AG08396 (cell line): Measurements from ENCODE around the gene NOXO1.
"Not testable (repeated sequence)": the region's sequence is repeated elsewhere in the genome, so short reads cannot be mapped to it uniquely, and the experiment has no call there.

ENCODE experiments used
- DNase-seq: peaks from one replicate; pipeline ENCODE4 v3.0.0; 2012; ENCODE audit warnings: low spot score, mixed read lengths

The NOXO1 gene

GRCh38 chr16:1981398-1981836 lies at the start of gene NOXO1:
NOXO1 (minus strand) TSS chr16:1981469; CDS start chr16:1981179, 290 bp downstream.
- DNase-seq = no peak

DNA sequence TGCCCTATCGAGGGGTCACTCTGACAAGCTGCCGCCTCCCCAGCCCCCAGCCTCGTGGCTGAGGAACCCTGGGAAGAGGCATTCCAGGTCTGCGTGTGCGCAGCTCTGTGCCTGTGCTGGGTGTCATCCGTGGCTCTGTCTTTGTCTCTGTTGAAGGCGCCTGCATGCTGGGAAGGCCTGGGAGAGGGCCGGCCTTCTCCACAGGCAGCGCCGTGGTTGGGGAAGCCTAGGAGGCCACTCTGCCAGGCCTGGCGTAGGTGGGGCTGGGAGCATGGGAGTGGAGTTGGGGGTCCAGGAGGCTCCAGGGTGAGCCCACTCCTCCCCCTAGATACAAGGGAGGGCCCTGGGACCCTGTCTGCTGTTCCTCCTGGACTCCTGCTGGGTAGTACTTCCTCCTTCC lies 48.8 kb upstream of the NOXO1 start:
- no peak for DNase-seq

- DNase-seq = no peak
Observed at GRCh38 chr16:2029350-2029749, 48.1 kb upstream of the NOXO1 start.

DNA sequence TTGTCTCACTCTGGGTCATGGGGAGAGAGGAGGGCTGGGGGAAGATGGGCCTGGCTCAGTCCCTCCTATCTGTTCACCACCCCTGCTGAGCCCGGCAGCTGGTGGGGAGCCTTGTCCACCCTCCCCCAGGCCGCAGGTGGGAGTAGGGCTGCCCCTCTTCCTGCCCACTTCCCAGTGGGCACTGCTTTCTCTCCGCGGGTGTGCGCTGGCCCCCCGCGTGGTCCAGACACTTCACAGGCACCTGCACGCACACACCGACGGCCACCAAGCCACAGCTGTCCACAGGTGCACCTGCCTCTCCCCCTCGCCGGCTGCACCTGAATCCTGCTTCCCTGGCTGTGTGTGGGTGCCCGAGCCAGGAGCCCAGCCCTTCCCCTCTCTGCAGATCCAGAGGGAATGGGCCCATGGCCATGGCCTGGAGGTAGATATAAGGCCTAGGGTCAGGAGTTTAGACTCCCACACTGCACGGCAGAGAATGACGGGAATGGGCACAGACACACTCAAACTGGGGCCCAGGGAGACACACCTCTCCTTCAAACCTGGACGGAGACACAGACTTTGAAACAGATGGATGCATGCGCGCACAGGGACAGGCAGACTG lies 47.5 kb upstream of the NOXO1 start:
- DNase-seq = no peak

DNA sequence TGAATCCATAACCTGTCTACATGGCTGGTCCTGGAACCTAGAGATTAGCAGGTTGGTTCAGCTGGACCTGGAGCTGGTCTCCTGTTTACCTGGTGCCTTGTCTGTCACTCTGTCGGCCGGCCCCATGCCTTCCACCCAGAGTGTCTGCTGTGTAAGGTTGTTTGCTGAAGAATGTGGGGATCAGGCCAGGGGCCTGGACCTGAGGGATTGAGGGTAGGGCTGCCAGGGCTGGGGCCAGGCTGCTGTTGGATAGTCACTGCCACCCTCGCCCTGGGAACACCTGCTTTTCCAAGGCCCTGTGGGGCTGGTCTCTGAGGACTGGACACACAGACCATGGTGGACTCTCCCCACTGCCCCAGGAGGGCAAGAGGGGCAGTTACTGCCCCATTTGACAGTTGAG lies 46.9 kb upstream of the NOXO1 start:
- DNase-seq = no peak

- peak; percentile 73 for DNase-seq
Observed at GRCh38 chr16:2027024-2028010, 46.0 kb upstream of the NOXO1 start.

DNA sequence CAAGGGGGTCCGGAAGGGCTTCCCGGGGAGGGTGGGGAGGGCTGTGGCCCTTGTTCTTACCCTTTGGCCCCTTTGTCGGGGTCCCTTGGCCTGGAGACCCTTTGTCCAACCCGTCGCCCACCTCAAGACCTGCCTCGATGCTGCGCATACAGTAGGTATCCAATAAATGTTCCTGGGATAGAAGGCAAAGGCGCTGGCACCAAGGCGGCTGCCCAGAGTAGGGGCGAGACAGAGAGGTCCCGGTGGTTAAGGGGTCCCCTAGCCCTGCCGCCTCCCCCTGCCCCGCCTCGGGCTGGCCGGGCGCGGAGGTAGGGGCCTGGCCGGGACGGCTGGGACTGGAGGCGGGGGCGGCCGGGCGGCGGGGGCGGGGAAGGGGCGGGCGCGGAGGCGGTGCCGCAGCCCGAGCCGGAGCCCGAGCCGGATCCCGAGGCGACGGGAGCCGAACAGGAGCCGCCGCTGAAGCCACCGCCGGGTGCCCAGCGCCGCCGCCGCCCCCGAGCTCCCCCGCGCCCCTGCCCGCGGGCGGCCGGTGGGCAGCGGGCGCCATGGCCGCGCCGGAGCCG lies 45.3 kb upstream of the NOXO1 start, which contains the start of gene NHERF2:
Gene NHERF2, plus strand, starts transcription at position 442 of the 563 bp plus-strand sequence. Its CDS starts 104 bp downstream, at position 546.
- DNase-seq = peak; percentile 82

GRCh38 chr16:2025878-2026460 lies 44.7 kb upstream of the NOXO1 start:
- DNase-seq = no peak

DNA sequence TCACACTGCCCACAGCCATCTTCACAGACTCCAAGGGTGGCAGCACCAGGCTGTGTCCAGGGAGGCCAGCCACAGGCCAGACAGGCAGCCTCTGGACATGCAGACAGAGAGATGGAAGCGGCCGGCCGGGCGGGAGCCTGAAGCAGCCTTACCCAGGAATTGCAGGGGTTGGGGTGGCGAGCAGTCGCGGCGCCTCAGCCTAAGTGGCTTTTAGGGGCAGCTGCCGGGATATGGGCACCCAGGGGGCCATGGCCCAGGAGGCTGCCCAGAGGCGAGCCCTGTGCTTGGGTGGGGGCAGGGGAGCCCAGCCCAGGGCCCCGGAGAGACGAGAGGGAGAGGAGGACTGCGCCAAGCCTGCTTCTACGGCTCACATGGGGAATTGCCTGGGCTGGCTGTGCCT lies 44.0 kb upstream of the NOXO1 start:
- no peak for DNase-seq

DNA sequence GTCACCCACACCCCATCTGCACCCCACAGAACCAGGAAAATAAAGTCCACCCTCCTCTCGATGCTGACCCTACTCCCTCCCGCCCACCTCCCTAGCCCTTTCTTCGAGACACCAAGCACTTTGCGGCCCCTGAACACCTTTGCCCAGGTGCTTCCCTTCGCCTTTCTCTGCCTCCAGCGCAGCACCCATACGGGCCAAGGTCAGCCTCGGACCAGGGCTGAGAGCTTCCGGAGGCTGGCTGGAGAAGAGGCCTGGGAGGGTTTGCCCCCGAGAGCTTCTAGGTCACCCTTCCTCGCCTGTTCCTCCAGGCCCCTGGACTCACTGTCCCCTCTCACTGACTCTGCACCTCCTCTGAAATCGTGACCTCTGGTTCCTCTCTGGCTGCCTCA lies 42.8 kb upstream of the NOXO1 start:
- DNase-seq = no peak

- peak; percentile 97 for DNase-seq
Observed at GRCh38 chr16:2023092-2024031, 42.1 kb upstream of the NOXO1 start.

DNA sequence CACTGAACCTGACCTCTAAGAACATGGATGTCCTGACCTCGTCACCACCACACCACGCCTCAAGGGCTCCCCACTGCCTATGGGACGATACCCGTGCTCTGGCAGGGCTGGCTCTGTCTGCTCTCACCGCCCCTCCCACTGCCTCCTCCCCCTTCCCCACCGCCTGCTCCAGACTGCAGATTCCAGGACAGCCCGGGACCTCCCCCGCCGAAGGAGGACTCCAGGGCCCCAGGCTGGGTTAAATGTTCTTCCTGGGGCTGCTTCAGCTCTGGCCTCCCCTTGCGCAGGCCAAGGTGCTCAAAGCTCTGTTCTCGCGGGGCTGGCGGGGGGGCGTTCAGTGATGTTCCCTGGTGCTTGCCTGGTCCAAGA lies 41.4 kb upstream of the NOXO1 start:
- peak; percentile 75 for DNase-seq

DNA sequence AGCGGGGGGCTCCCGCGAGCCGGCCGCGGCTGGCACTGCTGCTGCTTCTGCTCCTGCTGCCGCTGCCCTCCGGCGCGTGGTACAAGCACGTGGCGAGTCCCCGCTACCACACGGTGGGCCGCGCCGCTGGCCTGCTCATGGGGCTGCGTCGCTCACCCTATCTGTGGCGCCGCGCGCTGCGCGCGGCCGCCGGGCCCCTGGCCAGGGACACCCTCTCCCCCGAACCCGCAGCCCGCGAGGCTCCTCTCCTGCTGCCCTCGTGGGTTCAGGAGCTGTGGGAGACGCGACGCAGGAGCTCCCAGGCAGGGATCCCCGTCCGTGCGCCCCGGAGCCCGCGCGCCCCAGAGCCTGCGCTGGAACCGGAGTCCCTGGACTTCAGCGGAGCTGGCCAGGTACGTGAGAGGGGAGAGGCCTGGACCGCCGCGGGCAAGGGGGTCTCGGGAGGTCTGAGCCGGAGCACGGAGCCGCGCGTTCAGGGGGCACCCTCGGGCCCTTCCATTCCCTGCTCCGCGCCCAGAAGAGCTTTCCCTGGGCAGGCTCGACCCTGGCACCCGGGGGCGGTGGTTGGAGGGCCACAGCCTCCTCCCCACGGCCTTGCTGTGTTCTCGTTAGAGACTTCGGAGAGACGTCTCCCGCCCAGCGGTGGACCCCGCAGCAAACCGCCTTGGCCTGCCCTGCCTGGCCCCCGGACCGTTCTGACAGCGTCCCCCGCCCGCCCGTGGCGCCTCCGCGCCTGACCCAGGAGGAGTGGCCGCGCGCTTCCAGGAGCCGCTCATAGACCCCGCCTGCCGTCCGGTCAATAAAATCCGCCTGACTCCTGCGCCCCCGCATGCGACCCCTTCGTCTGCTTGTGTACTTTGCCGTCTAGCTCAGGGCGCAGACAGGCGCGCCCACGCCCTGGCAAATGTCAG lies 38.9 kb upstream of the NOXO1 start:
- no peak for DNase-seq

- DNase-seq = no peak
Observed at GRCh38 chr16:2019518-2019920, 38.2 kb upstream of the NOXO1 start, which contains the start of gene NPW. NPW (plus strand) TSS chr16:2019785.

DNA sequence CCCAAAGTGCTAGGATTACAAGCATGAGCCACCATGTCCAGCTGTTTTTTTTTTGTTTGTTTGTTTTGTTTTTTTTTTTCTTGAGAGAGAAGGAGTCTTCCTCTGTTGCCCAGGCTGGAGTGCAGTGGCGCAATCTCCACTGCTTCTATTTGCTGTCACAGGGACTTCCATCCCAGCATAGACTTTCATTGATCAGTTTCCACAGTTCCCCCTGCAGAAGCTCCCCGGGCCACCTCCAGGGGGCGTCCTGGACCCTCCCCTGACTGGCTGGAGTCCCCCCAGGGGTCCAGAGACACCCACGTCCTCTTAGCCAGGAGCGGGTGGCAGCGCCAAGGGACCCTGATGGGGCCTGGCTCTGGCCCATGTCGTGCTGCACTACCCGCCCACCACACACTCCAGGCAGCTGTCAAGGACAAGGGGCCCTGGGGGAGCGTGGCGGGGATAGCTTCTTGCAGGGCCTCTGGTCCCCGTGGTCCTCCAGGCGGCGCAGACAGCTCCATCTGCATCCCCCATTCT lies 35.2 kb upstream of the NOXO1 start:
- no peak for DNase-seq

DNA sequence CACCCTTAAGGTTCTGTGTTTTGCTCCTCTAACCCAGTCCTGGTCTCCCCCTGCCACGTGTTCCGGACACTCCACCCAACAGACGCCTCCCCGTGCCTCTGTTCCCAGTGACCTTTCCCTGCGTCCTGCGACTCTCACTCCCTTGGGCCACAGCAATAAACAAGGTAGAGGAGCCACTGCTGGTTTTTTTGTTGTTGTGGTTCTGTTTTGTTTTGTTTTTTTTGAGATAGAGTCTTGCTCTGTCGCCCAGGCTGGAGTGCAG lies 34.6 kb upstream of the NOXO1 start:
- DNase-seq = no peak

- no peak for DNase-seq
Observed at GRCh38 chr16:2015117-2015946, 34.1 kb upstream of the NOXO1 start.

GRCh38 chr16:2013527-2013926 lies 32.3 kb upstream of the NOXO1 start:
- no peak for DNase-seq

GRCh38 chr16:2011726-2012125 lies 30.5 kb upstream of the NOXO1 start:
- DNase-seq = not testable (repeated sequence)
